PC-9 (cell line): Measurements from ENCODE around the gene DMAC2. TPM values are rescaled to one million over a fixed set of nuclear protein-coding genes. Genes with fewer than 3 reads are reported as not detected.

ENCODE experiments used
- BruUV-seq: library from RNA; stranded (reverse); fragments of 400-500 nt; replicated peaks from 2 replicates; lab custom pipeline; 2021; lab: Mats Ljungman, UMichigan
- CTCF ChIA-PET: fragments of 300-600 bp; sonication (Branson Sonifier 250); formaldehyde crosslinking; loops from one replicate; lab custom pipeline; 2022; ENCODE audit warnings: antibody characterized with exemption; lab: Charles Lee
- POLR2A ChIA-PET: fragments of 300-600 bp; sonication (Branson Sonifier 250); formaldehyde crosslinking; loops from one replicate; lab custom pipeline; 2022; ENCODE audit warnings: antibody characterized with exemption; ENCODE audit not compliant: unreplicated experiment; lab: Charles Lee
- DNase-seq, 2 experiments: peaks; one replicate each; pipeline versions ENCODE4 v3.0.0 to v3.0.0-alpha.2; 2015 to 2022; ENCODE audit warnings: mixed read lengths in 1 of 2
- H2AFZ ChIP-seq: fragments of 200-600 bp; sonication (generic); 2 replicates; pipeline ENCODE4 v1.8.1; 2017; ENCODE audit warnings: antibody characterized with exemption
- H3F3A ChIP-seq: fragments of 200-600 bp; sonication (generic); 2 replicates; pipeline ENCODE4 v1.8.1; 2017; ENCODE audit warnings: antibody characterized with exemption, mild to moderate bottlenecking, low read depth; ENCODE audit not compliant: insufficient read depth
- H3K27ac ChIP-seq: fragments of 200-600 bp; sonication (generic); 2 replicates; pipeline ENCODE4 v1.6.1; 2016; ENCODE audit warnings: mixed run types
- H3K27me3 ChIP-seq: fragments of 200-600 bp; sonication (generic); 2 replicates; pipeline ENCODE4 v1.6.1; 2016; ENCODE audit warnings: low read depth, mixed run types; ENCODE audit not compliant: insufficient read depth
- H3K36me3 ChIP-seq: fragments of 200-600 bp; sonication (generic); 2 replicates; pipeline ENCODE4 v1.6.1; 2016; ENCODE audit warnings: low read depth, mixed run types
- H3K4me1 ChIP-seq: fragments of 200-600 bp; sonication (generic); replicated peaks from 2 replicates; pipeline ENCODE4 v1.6.1; 2016; ENCODE audit warnings: mixed run types; ENCODE audit not compliant: insufficient read depth
- H3K4me2 ChIP-seq: fragments of 200-600 bp; sonication (generic); 2 replicates; pipeline ENCODE4 v1.6.1; 2017; ENCODE audit warnings: mixed run types
- H3K4me3 ChIP-seq: fragments of 200-600 bp; sonication (generic); 2 replicates; pipeline ENCODE4 v1.6.1; 2016; ENCODE audit warnings: mixed run types
- H3K79me2 ChIP-seq: fragments of 200-600 bp; sonication (generic); 2 replicates; pipeline ENCODE4 v1.6.1; 2017; ENCODE audit warnings: low read depth, mixed run types
- H3K9me2 ChIP-seq: fragments of 200-600 bp; sonication (generic); 2 replicates; pipeline ENCODE4 v1.8.1; 2017; ENCODE audit warnings: mild to moderate bottlenecking; ENCODE audit not compliant: insufficient read depth
- H3K9me3 ChIP-seq: fragments of 200-600 bp; sonication (generic); 2 replicates; pipeline ENCODE4 v1.8.1; 2016; ENCODE audit warnings: low read depth; ENCODE audit not compliant: insufficient read depth
- H4K20me1 ChIP-seq: fragments of 200-600 bp; sonication (generic); 2 replicates; pipeline ENCODE4 v1.8.1; 2017; ENCODE audit not compliant: insufficient read depth
- CTCF ChIP-seq: fragments of 200-600 bp; sonication (generic); conservative IDR thresholded peaks from 2 replicates; pipeline ENCODE4 v1.6.1; 2017; ENCODE audit warnings: mixed run types, antibody characterized with exemption, mild to moderate bottlenecking, moderate library complexity
- EZH2 ChIP-seq: fragments of 200-600 bp; sonication (generic); IDR thresholded peaks from 2 replicates; pipeline ENCODE4 v1.8.0; 2017; ENCODE audit warnings: antibody characterized with exemption, low read depth
- intact Hi-C: fragments of 100-400 bp; cut with micrococcal nuclease; formaldehyde crosslinking; loops from one replicate; pipeline ENCODE4 v1.10.0; 2022; ENCODE audit not compliant: unreplicated experiment
- total RNA-seq: library from RNA; stranded (reverse); gene quantifications from 2 replicates; pipeline ENCODE4 v1.2.3, GENCODE V29; 2021

The DMAC2 gene
- total RNA-seq, 1 experiment from 2014 or later: 38.6 TPM

- no peaks in the 10 kb centered on the region for H3F3A ChIP-seq
- no peak overlapping the region for H3K27ac ChIP-seq
- peaks cover 78% of the 10 kb centered on the region for H3K27me3 ChIP-seq
- H4K20me1 ChIP-seq: no peaks in the 10 kb centered on the region
- no peak overlapping the region for H2AFZ ChIP-seq
- H3K9me2 ChIP-seq: no peaks in the 10 kb centered on the region
- no peak overlapping the region for H3K4me3 ChIP-seq
- no peak for DNase-seq
- BruUV-seq: no TSS peak
- no peaks in the 10 kb centered on the region for H3K4me1 ChIP-seq
- TF ChIP-seq CTCF (no peak), EZH2 (no peak)
- intact Hi-C loops: no loop called here
- no peak overlapping the region for H3K4me2 ChIP-seq
- H3K9me3 ChIP-seq: no peaks in the 10 kb centered on the region; the same call in 1 of the 2 replicates
- ChIA-PET POLR2A (no interaction called here), CTCF (no interaction called here)
- H3K79me2 ChIP-seq: no peaks in the 10 kb centered on the region
- H3K36me3 ChIP-seq: no peaks in the 10 kb centered on the region
Measured at GRCh38 chr19:41455936-41456335, 16.2 kb upstream of the DMAC2 start.

GRCh38 chr19:41452584-41453275, 13.0 kb upstream of the DMAC2 start:
- intact Hi-C loops: no loop called here
- Histone ChIP-seq H3K36me3 (no peaks in the 10 kb centered on the region), H3F3A (no peaks in the 10 kb centered on the region; the same call in 1 of the 2 replicates), H3K4me2 (no peak overlapping the region), H3K4me3 (no peak overlapping the region), H3K27ac (no peak overlapping the region), H4K20me1 (no peaks in the 10 kb centered on the region), H3K27me3 (peaks cover 62% of the 10 kb centered on the region), H3K79me2 (no peaks in the 10 kb centered on the region), H3K9me2 (no peaks in the 10 kb centered on the region), H3K4me1 (no peaks in the 10 kb centered on the region), H3K9me3 (no peaks in the 10 kb centered on the region), H2AFZ (no peak overlapping the region)
- CTCF ChIA-PET: interaction anchor here (0.7 kb wide), 1 partner anchor 531 kb away, joined by 5 read pairs; no protein-coding TSS in a partner anchor
- POLR2A ChIA-PET: interaction anchor here (0.5 kb wide), 1 partner anchor 424 kb away, joined by 5 read pairs; no protein-coding TSS in a partner anchor
- no peak for DNase-seq
- TF ChIP-seq EZH2: no peak
- no peak for TF ChIP-seq CTCF
- no TSS peak for BruUV-seq

- no peaks in the 10 kb centered on the region; the same call in 1 of the 2 replicates for H3F3A ChIP-seq
- intact Hi-C loops: loop anchor here (1.0 to 5.0 kb wide), 4 partner anchors 113 to 372 kb away; no protein-coding TSS in a partner anchor
- no peak overlapping the region for H3K4me3 ChIP-seq
- TF ChIP-seq EZH2 (no peak), CTCF (no peak)
- no peaks in the 10 kb centered on the region for H3K4me1 ChIP-seq
- no peak overlapping the region for H3K27ac ChIP-seq
- no peaks in the 10 kb centered on the region for H4K20me1 ChIP-seq
- POLR2A ChIA-PET: no interaction called here
- H2AFZ ChIP-seq: no peak overlapping the region
- no TSS peak for BruUV-seq
- H3K27me3 ChIP-seq: peaks cover 63% of the 10 kb centered on the region
- H3K4me2 ChIP-seq: no peak overlapping the region
- CTCF ChIA-PET: no interaction called here
- H3K9me2 ChIP-seq: no peaks in the 10 kb centered on the region
- H3K36me3 ChIP-seq: no peaks in the 10 kb centered on the region
- no peak for DNase-seq
- H3K9me3 ChIP-seq: no peaks in the 10 kb centered on the region
- H3K79me2 ChIP-seq: no peaks in the 10 kb centered on the region
Measured at GRCh38 chr19:41449865-41450178, 10.1 kb upstream of the DMAC2 start.
